Fibroblast of skin of left quadriceps (primary cell): ENCODE data around the gene ALMS1.
A peak's percentile ranks its signal among the peaks of the same experiment; 100 is the strongest.
"Not testable (repeated sequence)": the region's sequence is repeated elsewhere in the genome, so short reads cannot be mapped to it uniquely, and the experiment has no call there.

Source experiments
- DNase-seq, 2 experiments: peaks; one replicate each; pipeline ENCODE4 v3.0.0-alpha.2; 2013; ENCODE audit warnings: low read depth in 2 of 2

ALMS1 gene

DNA sequence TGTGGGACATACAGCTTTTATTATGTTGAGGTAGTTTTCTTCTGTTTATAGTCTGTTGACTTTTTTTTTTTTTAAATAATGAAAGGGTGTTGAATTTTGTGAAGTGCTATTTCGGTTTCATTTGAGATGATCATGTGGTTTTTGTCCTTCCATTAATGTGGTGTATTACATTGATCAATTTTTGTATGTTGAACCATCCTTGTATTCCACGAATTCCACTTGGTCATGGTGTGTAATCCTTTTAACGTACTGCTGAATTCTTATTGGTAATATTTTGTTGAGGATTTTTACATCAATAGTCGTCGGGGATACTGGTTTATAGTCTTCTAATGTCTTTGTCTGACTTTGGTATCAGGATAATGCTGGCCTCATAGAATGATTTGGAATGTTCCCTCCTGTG, 18.8 kb downstream of the ALMS1 start:
- no peak for DNase-seq

DNA sequence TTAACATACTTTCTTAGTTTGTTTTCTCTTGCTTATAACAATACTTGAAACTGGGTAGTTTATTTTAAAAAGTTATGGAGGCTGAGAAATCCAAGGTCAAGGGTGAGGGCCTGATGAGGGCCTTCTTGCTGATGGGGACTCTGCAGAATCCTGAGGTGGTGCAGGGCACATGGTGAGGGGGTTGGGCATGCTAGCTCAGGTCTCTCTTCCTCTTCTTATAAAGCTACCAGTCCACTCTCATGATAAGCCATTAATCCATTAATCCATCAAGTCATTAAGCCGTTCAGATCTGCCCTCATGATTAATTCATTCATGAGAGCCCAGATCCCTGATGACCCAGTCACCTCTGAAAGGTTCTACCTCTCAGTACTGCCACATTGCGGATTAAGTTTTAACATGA, 21.4 kb downstream of the ALMS1 start:
- no peak for DNase-seq

DNA sequence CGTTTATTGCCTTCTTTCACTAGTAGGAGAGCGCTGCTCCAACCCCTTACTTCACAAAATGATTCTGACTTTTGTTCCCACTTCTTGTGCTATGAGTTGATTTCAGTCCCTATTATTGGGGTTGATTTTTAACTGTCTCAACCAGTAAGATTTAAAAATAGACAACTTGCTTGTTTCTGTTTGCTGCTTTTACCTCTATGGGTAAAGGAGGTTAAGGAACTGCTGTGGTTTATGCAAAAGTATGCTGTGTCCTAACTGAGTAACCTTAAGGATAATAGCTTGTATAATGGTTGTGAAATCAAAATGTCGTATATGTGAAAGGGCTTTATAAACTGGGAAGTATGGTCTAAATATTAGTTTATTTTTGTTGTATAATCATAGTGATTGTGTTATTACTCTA, 22.6 kb downstream of the ALMS1 start:
- no peak for DNase-seq

DNA sequence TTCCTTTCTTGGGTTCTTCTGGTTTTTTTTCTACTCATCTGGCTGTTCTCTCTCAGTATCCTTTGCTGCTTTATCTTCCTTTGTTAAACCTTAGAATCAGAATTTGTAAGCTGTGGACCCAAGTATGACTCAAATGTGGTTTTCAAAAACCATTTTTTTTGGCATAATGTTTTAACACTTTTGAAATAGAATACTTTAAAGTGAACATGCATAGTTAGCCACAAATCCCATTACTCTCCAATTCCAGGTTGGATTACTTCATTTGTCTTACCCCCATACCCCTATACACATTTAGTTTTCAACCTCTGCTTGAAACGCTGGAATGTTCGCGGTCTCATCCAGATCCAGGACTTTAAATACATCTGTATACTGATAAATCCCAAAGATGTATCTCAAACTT, 29.1 kb downstream of the ALMS1 start:
- peak; percentile 21 to 33 for DNase-seq

DNA sequence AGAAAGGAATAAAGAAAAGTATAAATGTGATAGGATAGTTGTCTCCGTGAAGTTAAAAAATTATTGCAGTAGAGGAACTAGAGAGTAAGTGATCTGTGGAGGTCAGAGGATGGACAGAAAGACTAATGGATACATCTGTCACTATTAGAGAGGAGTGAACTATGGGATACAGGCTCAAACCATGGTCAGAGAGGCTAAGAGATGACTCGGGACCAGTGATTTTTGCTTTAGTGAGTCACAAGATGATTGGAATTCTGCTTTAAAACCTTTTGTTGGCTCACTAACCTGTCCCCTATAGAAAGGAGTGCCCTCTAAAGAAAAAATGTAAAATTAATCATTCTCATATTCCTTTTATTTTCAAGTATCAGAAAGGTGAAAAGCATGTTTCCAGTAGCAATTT, 30.3 kb downstream of the ALMS1 start:
- no peak for DNase-seq

DNA sequence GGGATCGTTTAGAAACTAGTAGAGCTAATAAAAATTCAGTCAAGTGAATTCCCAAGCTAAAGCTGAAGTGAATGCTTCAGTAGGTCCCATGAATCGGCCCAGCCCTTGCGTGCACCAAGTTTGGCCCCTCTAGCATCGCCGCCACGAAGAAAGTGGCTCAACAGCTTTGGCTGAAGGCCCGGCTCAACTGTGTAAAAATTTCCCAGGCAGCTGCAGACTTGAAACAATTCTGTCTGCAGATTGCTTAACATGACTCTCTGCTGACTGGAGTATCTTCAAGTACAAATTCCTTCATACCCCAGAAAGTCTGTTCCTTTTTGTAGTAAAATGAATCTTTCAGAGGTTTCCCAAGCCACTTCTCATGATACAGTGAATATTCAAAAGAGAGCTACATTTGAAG, 32.7 kb downstream of the ALMS1 start:
- peak; percentile 44 to 48 for DNase-seq

DNA sequence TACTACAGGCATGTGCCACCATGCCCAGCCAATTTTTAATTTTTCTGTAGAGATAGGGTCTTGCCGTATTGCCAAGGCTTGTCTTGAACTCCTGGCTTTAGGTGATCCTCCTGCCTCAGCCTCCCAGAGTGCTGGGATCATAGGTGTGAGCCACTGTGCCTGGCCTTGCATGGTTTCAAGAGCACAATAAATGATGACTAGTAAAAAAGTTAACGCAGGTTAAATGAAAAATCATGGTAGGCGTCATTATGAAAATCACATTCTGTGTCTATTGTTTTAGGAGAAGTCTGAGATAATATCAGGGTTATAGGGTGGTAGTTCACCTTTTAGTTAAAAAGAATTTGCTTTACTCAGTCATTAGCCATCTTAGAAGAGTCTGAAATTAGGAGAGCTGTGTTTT, 38.3 kb downstream of the ALMS1 start:
- no peak for DNase-seq

DNA sequence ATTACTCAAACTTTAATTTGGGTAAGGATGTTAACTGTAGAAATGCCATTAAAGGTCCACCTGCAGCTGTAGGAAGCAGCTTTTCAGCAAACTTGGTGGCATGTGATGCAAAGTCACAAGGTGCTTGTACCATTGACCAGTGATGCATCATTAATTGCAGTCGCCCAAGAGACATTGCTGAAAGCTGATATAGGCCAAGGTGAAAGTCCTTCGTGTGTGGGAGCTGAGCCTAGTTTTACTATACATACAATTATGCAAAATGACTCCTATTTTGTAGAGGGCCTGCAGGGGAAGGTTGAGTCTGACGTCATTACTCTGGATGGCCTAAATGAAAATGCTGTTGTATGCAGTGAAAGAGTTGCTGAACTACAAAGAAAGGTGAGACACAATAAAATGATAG, 40.5 kb downstream of the ALMS1 start:
- DNase-seq: no peak

DNA sequence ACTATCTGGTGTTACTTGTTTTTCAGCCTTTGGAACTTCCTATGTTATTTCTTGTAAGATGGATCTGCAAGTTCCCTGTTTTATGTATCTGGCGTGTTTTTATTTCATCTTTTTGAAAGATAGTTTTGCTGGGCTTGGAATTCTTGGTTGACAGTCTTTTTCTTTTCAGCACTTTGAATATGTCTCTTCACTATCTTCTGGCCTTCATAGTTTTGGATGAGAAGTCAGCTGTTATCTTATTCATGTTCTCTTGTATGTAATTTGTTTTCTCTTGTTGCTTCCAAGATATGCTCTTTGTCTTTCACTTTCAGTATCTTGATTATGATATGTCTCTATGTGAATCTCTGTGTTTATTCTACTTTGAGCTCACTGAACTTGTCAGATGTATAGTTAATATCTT, 50.4 kb downstream of the ALMS1 start:
- DNase-seq: no peak

DNA sequence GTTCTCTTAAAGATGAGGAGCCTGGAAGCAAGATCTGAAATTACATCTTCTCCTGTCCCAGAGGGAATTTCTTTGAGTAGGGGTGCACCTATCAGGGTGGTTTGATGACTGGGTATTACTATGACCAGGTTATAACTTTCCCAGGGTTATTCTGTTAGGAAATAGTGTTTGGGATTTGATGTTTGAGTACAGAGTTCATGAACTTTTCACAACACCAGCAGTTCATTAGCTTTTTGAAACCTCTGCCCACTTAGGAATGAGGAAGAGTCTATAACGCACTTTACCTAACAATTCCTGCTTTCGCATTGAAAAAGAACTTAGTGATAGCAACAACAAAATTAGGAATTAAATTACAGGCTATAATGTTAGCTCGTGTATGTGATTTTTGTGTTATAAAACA, 58.6 kb downstream of the ALMS1 start:
- DNase-seq: no peak

DNA sequence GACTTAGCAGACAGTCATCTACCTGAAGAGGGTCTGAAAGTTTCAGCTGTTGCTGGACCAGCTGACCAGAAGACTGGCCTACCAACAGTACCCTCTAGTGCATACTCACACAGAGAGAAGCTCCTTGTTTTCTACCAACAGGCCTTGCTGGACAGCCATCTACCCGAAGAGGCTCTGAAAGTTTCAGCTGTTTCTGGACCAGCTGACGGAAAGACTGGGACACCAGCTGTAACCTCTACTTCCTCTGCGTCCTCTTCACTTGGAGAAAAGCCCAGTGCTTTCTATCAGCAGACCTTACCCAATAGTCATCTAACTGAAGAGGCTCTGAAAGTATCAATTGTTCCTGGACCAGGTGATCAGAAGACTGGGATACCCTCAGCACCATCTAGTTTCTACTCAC, 63.2 kb downstream of the ALMS1 start:
- no peak for DNase-seq

DNA sequence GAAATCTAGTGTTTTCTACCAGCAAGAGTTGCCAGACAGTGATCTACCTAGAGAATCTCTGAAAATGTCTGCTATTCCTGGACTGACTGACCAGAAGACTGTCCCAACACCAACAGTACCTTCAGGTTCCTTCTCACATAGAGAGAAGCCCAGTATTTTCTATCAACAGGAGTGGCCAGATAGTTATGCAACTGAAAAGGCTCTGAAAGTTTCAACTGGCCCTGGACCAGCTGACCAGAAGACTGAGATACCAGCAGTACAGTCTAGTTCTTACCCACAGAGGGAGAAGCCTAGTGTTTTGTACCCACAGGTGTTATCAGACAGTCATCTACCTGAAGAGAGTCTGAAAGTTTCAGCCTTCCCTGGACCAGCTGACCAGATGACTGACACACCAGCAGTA, 63.8 kb downstream of the ALMS1 start:
- DNase-seq: no peak

DNA sequence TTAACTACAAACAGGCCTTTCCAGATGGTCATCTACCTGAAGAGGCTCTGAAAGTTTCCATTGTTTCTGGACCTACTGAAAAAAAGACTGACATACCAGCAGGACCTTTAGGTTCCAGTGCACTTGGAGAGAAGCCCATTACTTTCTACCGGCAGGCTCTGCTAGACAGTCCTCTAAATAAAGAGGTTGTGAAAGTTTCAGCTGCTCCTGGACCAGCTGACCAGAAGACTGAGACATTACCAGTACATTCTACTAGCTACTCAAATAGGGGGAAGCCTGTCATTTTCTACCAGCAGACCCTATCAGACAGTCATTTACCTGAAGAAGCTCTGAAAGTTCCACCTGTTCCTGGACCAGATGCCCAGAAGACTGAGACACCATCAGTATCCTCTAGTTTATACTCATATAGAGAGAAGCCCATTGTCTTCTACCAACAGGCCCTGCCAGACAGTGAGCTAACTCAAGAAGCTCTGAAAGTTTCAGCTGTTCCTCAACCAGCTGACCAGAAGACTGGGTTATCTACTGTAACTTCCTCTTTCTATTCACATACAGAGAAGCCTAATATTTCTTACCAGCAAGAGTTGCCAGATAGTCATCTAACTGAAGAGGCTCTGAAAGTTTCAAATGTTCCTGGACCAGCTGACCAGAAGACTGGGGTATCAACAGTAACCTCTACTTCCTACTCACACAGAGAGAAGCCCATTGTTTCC, 65.8 kb downstream of the ALMS1 start:
- DNase-seq: no peak

DNA sequence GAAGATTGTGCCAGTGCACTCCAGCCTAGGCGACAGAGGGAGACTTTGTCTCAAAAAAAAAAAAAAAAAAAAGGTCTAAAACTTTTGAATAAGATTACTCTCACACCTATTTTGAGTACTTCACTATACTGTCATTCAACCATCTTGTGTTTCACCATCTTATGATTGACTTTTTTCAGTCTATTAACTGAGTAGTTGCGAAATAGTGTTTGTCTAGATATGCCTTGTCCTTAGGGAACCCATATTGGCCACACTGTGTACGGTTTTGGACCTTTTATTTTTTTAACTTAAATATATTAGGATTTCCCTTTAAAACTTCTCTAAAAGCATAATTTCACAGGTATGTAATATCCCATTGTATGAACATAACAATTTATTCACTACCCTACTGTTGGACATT, 72.3 kb downstream of the ALMS1 start:
- DNase-seq: no peak

DNA sequence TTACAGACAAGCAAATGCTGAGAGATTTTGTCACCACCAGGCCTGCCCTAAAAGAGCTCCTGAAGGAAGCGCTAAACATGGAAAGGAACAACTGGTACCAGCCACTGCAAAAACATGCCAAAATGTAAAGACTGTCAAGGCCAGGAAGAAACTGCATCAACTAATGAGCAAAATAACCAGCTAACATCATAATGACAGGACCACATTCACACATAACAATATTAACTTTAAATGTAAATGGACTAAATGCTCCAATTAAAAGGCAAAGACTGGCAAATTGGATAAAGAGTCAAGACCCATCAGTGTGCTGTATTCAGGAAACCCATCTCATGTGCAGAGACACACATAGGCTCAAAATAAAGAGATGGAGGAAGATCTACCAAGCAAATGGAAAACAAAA, 76.8 kb downstream of the ALMS1 start:
- not testable (repeated sequence) for DNase-seq

DNA sequence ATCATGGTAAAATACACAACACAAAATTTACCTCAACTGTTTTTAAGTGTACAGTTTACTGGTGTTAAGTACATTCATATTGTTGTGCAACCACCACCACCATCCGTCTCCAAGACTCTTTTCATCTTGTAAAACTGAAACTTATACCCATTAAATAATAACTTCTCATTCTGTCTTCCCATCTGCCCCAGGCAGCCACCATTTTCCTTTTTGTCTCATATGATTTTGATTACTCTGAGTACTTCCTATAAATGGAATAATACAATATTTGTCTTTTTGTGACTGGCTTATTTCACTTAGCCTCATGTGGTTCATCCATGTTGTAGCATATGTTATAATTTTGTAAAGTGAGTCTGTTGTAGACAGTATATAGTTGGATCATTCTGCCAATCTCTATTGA, 82.7 kb downstream of the ALMS1 start:
- DNase-seq: no peak

DNA sequence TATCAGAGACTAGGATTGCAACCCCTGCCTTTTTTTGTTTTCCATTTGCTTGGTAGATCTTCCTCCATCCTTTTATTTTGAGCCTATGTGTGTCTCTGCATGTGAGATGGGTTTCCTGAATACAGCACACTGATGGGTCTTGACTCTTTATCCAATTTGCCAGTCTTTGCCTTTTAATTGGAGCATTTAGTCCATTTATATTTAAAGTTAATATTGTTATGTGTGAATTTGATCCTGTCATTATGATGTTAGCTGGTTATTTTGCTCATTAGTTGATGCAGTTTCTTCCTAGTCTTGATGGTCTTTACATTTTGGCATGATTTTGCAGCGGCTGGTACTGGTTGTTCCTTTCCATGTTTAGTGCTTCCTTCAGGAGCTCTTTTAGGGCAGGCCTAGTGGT, 98.2 kb downstream of the ALMS1 start:
- not testable (repeated sequence) for DNase-seq

DNA sequence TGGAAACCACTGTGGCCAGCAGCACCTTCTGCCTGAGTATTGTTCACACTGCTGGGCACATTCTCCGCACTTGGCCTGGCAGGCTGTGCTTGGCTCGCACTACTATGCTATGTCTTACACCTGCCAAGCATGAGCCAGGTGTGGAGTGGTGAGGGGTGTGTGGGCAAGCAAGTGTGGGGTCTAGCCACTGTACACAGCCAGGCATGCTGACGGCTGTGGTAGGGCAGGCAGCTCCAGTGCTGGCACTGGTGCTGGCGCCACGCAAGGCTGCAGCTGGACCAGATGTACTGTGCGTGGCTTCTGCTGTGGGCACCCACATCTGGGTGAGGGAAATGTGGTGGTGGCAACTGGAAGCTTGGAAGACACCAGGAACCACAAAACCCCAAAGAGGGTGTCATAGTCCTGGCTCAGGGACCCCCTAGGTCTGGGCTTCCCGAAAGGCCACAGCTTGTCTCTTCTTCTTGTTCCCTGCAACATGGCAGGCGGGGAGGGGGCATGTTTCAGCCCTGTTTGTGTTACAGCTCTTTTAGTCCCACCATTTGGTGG, 101.5 kb downstream of the ALMS1 start:
- no peak for DNase-seq

DNA sequence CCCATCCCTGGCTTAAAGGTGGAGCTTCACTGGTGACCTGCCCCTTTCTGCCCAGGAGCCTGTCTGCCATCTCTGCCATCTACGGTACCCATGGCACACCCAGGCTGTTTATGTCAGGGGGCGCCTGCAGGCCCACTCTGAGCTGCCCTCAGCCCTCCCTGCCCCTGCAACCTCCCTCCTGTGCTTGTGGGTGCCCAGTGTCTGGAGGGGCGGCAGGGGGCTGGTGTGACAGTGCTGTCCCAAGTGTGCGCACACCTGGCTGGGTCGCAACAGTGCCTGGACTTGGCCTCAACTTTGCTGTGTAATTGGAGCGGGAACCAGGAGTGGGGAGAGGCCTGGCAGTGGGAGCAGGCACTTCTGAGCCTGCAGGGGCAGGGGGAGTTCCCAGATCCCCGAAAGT, 102.4 kb downstream of the ALMS1 start:
- no peak for DNase-seq

DNA sequence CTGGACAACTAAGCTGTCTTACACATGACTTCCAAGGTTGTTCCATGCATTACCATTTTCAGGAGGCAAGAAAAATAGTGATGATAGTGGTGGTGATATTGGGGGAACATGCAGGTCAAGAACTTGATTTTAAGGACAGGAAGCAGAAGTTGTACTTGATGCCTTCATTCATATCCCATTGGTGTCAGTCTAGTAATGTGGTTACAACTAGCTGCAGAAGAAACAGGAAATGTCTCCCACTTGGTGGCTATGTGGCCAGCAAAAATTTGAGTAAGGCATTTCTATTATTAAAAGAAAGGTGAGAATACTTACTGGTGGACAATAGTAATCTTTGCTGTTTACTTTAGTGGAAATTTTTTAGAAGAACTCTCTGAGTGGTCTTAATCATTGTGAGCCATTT, 103.4 kb downstream of the ALMS1 start:
- DNase-seq: no peak

DNA sequence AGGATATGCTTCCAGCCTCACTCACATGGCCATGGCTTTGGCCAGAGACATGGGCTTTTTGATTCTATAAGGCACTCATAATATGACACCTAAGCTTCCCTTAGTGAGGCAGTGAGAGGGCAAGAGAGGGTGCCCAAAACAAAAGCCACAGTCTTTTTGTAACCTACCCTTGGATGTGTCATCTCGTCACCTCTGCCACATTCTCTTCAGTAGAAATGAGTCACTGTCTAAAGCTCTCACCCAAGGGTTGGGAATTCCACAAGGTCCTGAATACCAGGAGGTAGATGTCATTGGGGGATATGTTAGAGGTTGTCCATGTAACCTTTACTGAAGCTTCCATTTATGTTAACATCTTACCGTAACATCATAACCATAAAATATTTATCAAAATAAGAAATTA, 108.4 kb downstream of the ALMS1 start:
- no peak for DNase-seq

DNA sequence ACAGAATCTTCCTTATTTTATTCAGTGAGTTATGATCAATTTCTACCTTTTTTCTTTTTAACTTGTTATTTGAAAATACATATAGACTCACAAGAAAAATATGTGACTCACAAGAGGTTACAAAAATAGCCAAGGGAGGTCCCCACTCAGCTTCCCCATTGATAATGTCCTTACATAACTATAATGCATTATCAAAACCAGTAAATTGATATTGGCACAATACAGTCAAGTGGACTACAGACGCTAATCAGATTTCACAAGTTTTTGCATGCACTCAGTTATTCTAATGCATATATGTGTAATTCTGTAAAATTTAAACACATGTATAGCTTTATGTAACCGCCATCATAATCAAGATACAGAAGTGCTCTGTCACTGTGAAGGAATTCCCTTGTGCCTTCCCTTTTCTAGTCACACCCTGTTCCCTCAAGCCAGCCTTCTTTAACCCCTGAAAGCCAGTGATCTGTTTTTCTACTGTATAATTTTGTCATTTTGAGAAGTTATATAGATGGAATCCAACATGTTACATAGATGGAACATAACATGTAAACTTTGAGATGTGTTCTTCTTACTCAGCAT, 118.4 kb downstream of the ALMS1 start:
- no peak for DNase-seq

DNA sequence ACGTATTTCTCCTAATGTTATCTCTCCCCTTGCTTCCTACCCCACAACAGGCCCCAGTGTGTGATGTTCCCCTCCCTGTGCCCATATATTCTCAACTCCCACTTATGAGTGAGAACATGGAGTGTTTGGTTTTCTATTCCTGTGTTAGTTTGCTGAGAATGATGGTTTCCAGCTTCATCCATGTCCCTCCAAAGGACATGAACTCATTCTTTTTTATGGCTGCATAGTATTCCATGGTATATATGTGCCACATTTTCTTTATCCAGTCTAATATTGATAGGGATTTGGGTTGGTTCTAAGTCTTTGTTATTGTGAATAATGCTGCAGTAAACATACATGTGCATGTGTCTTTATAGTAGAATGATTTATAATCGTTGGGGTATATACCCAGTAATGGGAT, 119.2 kb downstream of the ALMS1 start:
- DNase-seq: not testable (repeated sequence)

DNA sequence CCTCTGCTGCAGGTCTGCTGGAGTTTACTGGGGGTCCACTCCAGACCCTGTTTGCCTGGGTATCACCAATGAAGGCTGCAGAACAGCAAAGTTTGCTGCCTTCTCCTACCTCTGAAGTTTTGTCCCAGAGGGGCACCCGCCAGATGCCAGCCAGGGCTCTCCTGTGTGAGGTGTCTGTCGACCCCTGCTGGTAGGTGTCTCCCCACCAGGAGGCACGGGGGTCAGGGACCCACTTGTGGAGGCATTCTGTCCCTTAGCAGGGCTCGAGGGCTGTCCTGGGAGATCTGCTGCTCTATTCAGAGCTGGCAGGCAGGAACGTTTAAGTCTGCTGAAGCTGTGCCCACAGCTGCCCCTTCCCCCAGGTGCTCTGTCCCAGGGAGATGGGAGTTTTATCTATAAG, 124.8 kb downstream of the ALMS1 start:
- DNase-seq: not testable (repeated sequence)
